CD4-positive, CD25-positive, alpha-beta regulatory T cell (primary cell): ENCODE results near the gene UCHL5. TPM values are rescaled to one million over a fixed set of nuclear protein-coding genes. Genes with fewer than 3 reads are reported as not detected.

Experiments used
- ATAC-seq, 2 donors: fragments of 150-1000 bp; cut with Tn5 transposase; one replicate each; pipeline ENCODE4 v1.10.0; 2021; ENCODE audit warnings: low read depth in 2 of 2, moderate number of reproducible peaks in 2 of 2, moderate library complexity in 1 of 2
- DNase-seq, 3 donors: peaks; one replicate each; pipeline versions ENCODE4 v3.0.0 to v3.0.0-alpha.2; 2012 to 2022; ENCODE audit warnings: mixed read lengths in 1 of 3
- H3K27ac ChIP-seq: one replicate; pipeline ENCODE4 v1.7.0; 2013; ENCODE audit warnings: mild to moderate bottlenecking, low read length; ENCODE audit not compliant: insufficient read depth, poor library complexity, severe bottlenecking
- H3K27me3 ChIP-seq: one replicate; pipeline ENCODE4 v1.7.0; 2013; ENCODE audit warnings: low read length; ENCODE audit not compliant: control insufficient read depth, insufficient read depth
- H3K36me3 ChIP-seq: one replicate; pipeline ENCODE4 v1.7.0; 2013; ENCODE audit warnings: mild to moderate bottlenecking, low read length, moderate library complexity; ENCODE audit not compliant: control insufficient read depth, insufficient read depth
- H3K4me1 ChIP-seq: 2 replicates; pipeline ENCODE4 v1.7.0; 2013; ENCODE audit warnings: mild to moderate bottlenecking, low read length; ENCODE audit not compliant: insufficient read depth, control insufficient read depth, poor library complexity, severe bottlenecking
- H3K4me3 ChIP-seq: one replicate; pipeline ENCODE4 v1.7.0; 2013; ENCODE audit warnings: low read depth, mild to moderate bottlenecking, low read length, moderate library complexity
- H3K9me3 ChIP-seq, 2 experiments: 1 replicate in 1 of 2; 2 replicates in 1 of 2; pipeline ENCODE4 v1.7.0; 2013; ENCODE audit warnings: low read length in 2 of 2, mild to moderate bottlenecking in 1 of 2, moderate library complexity in 1 of 2; ENCODE audit not compliant: control insufficient read depth in 2 of 2
- H3K27ac Mint-ChIP-seq, 3 donors: one replicate each; pipeline ENCODE4 v1.8.0; 2020 to 2022; ENCODE audit warnings: mild to moderate bottlenecking in 3 of 3, mixed read lengths in 3 of 3, moderate library complexity in 2 of 3
- H3K27me3 Mint-ChIP-seq: one replicate; pipeline ENCODE4 v1.8.0; 2022; ENCODE audit warnings: mild to moderate bottlenecking, mixed read lengths
- H3K36me3 Mint-ChIP-seq: one replicate; pipeline ENCODE4 v1.8.0; 2020; ENCODE audit warnings: mixed read lengths
- H3K4me1 Mint-ChIP-seq, 4 donors: one replicate each; pipeline ENCODE4 v1.8.0; 2020 to 2022; ENCODE audit warnings: mixed read lengths in 4 of 4, mild to moderate bottlenecking in 1 of 4
- H3K4me3 Mint-ChIP-seq, 4 donors: one replicate each; pipeline ENCODE4 v1.8.0; 2020 to 2022; ENCODE audit warnings: mild to moderate bottlenecking in 4 of 4, mixed read lengths in 4 of 4, moderate library complexity in 3 of 4
- H3K9me3 Mint-ChIP-seq, 7 donors: one replicate each; pipeline ENCODE4 v1.8.0; 2020 to 2022; ENCODE audit warnings: mixed read lengths in 7 of 7, mild to moderate bottlenecking in 3 of 7, moderate library complexity in 2 of 7
- polyA plus RNA-seq, 4 donors: library from polyadenylated mRNA; unstranded; fragments of 300-500 nt; fragmentation: Illumina TruSeq; gene quantifications; one replicate each; pipeline ENCODE4 v1.2.3, GENCODE V29; 2021
- total RNA-seq: library from RNA; stranded (reverse); gene quantifications from one replicate; pipeline ENCODE4 v1.2.3, GENCODE V29; 2022

Gene UCHL5
- total and polyA plus RNA-seq, 5 donors from 2014 or later, result 20.5 to 55.5 (median 53.3) TPM

DNA sequence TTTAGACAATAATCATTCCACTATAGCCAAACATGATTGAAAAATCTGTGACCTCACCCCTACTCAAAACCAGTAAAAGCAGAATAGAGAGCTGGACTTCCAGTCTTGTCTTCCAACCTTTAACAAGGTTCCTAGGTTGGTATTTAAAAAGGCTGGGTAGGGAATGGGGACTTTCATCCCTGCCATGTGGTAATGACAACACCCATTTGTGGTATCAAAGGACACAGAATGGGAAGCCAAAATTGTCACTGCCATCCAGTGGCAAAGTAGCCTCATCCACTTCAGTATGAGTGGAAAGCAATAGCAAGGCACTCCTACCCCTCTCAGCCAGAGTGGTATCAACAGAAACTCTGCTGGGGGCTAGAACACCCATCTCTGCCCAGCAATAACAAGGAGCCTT is 33.9 kb downstream of the UCHL5 start:
- Histone ChIP-seq H3K27ac (no peak overlapping the region), H3K27me3 (no peaks in the 10 kb centered on the region), H3K9me3 (no peaks in the 10 kb centered on the region), H3K4me3 (no peak overlapping the region), H3K36me3 (peaks cover 48% of the 10 kb centered on the region), H3K4me1 (no peaks in the 10 kb centered on the region)
- Mint-ChIP-seq H3K9me3 (no peaks in the 10 kb centered on the region), H3K36me3 (peaks cover 11% of the 10 kb centered on the region), H3K27ac (peak overlapping the region in 1 of 3 donors; percentile 52), H3K4me3 (no peak overlapping the region), H3K4me1 (peaks cover 0 to 10% (median 2%) of the 10 kb centered on the region in 4 donors), H3K27me3 (no peaks in the 10 kb centered on the region)
- DNase-seq (no peak), ATAC-seq (no peak)

DNA sequence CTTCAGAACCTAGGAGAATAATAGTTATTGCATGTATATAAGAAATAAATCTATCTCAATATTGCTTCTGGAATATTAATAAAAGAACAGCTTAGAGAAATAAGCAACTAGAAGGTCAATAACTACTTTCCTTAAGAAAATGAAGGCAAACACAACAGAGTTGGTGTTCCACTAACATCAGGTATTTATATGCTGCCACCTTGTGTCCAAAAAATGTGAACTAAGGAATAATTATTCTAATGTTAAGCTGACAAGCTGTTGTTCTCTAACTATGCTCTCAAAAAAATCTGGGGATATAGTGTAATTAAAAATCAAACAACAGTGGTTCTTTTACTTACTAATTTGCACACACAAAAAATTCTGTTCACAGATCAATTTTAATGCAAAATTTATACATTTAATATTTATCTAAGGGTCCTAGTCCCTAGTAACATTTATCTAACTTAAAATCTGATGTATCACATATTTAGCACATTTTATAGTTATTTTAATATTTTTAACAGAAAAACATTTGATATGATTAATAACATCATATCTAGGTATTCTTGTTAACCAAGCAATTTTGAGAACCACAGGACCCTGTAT is 39.6 kb downstream of the UCHL5 start:
- no peak overlapping the region for H3K4me3 ChIP-seq
- H3K27me3 Mint-ChIP-seq, result no peaks in the 10 kb centered on the region
- no peak overlapping the region for H3K4me3 Mint-ChIP-seq
- H3K27ac Mint-ChIP-seq, result no peak overlapping the region
- peaks cover 20% of the 10 kb centered on the region for H3K36me3 ChIP-seq
- no peaks in the 10 kb centered on the region for H3K9me3 Mint-ChIP-seq
- DNase-seq (peak in 2 of 3 donors; percentile 48 to 60), ATAC-seq (peak in 1 of 2 donors; percentile 47)
- H3K4me1 ChIP-seq, result no peaks in the 10 kb centered on the region
- H3K27ac ChIP-seq, result no peak overlapping the region
- H3K4me1 Mint-ChIP-seq, result no peaks in the 10 kb centered on the region
- peaks cover 7% of the 10 kb centered on the region for H3K36me3 Mint-ChIP-seq
- H3K27me3 ChIP-seq, result no peaks in the 10 kb centered on the region
- no peaks in the 10 kb centered on the region for H3K9me3 ChIP-seq

GRCh38 chr1:193016788-193017187 is 42.4 kb downstream of the UCHL5 start:
- H3K27ac ChIP-seq, result no peak overlapping the region
- Mint-ChIP-seq H3K4me3 (no peak overlapping the region), H3K9me3 (no peaks in the 10 kb centered on the region), H3K36me3 (peaks cover 4% of the 10 kb centered on the region), H3K27me3 (no peaks in the 10 kb centered on the region), H3K27ac (no peak overlapping the region), H3K4me1 (peaks cover 0 to 2% (median 0%) of the 10 kb centered on the region in 4 donors)
- no peak overlapping the region for H3K4me3 ChIP-seq
- DNase-seq (no peak), ATAC-seq (no peak)
- no peaks in the 10 kb centered on the region for H3K9me3 ChIP-seq
- H3K4me1 ChIP-seq, result no peaks in the 10 kb centered on the region
- no peaks in the 10 kb centered on the region for H3K27me3 ChIP-seq
- H3K36me3 ChIP-seq, result peaks cover 10% of the 10 kb centered on the region

DNA sequence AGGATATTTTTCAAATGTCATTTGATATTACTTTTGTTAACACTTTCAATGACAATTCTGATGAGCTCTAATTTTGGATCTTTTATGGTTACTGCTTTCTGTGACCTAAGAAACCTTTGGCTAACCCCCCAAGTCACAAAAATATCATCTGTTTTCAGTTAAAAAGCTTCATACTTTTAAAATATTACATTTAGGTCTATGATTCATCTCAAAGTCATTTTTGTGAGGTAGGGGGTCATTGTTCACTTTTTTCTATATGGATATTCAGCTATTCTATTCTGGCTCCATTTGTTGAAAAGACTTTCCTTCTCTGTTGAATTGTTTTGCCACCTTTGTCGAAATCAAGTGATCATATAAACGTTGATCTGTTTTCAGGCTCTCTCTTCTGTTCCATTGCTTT is 44.8 kb downstream of the UCHL5 start:
- no peaks in the 10 kb centered on the region for H3K27me3 ChIP-seq
- ATAC-seq (no peak), DNase-seq (no peak)
- H3K4me3 ChIP-seq, result no peak overlapping the region
- peaks cover 7% of the 10 kb centered on the region for H3K36me3 ChIP-seq
- H3K27ac ChIP-seq, result no peak overlapping the region
- no peak overlapping the region for H3K27ac Mint-ChIP-seq
- H3K36me3 Mint-ChIP-seq, result peaks cover 4% of the 10 kb centered on the region
- H3K4me3 Mint-ChIP-seq, result no peak overlapping the region
- H3K4me1 Mint-ChIP-seq, result peaks cover 0 to 8% (median 0%) of the 10 kb centered on the region in 4 donors
- H3K4me1 ChIP-seq, result no peaks in the 10 kb centered on the region
- H3K9me3 ChIP-seq, result no peaks in the 10 kb centered on the region
- no peaks in the 10 kb centered on the region for H3K9me3 Mint-ChIP-seq
- H3K27me3 Mint-ChIP-seq, result no peaks in the 10 kb centered on the region

DNA sequence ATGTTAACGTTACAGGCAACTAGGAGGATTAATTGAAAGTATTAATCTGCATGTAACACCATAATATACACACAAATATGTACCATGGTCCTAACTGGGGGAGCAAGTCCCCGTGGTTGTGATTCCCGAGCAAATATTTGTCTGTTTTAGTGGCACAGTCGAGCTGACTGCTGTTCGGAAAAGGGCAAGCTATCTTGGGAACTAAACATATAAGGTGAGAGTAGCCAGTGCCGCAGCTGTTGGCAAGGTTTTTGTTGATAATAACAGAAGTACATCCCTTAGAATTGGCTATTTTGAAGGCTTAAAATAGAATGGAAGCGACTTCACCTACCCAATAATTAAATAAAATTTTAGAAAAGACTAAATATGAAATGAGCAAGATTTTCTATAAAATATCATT is 45.5 kb downstream of the UCHL5 start:
- Histone ChIP-seq H3K9me3 (no peaks in the 10 kb centered on the region), H3K4me3 (no peak overlapping the region), H3K27me3 (no peaks in the 10 kb centered on the region), H3K36me3 (peaks cover 7% of the 10 kb centered on the region), H3K27ac (no peak overlapping the region), H3K4me1 (no peaks in the 10 kb centered on the region)
- DNase-seq, result no peak
- Mint-ChIP-seq H3K4me1 (peaks cover 0 to 8% (median 0%) of the 10 kb centered on the region in 4 donors), H3K27ac (no peak overlapping the region), H3K27me3 (no peaks in the 10 kb centered on the region), H3K4me3 (no peak overlapping the region), H3K36me3 (peaks cover 4% of the 10 kb centered on the region), H3K9me3 (no peaks in the 10 kb centered on the region)
- ATAC-seq, result no peak

- H3K36me3 Mint-ChIP-seq, result peaks cover 4% of the 10 kb centered on the region
- H3K4me1 Mint-ChIP-seq, result peaks cover 0 to 8% (median 0%) of the 10 kb centered on the region in 4 donors
- H3K9me3 ChIP-seq, result no peaks in the 10 kb centered on the region
- H3K9me3 Mint-ChIP-seq, result no peaks in the 10 kb centered on the region
- no peaks in the 10 kb centered on the region for H3K27me3 Mint-ChIP-seq
- H3K27me3 ChIP-seq, result no peaks in the 10 kb centered on the region
- no peak overlapping the region for H3K4me3 ChIP-seq
- DNase-seq (no peak), ATAC-seq (no peak)
- H3K4me1 ChIP-seq, result no peaks in the 10 kb centered on the region
- no peak overlapping the region for H3K27ac ChIP-seq
- H3K4me3 Mint-ChIP-seq, result no peak overlapping the region
- peaks cover 7% of the 10 kb centered on the region for H3K36me3 ChIP-seq
- H3K27ac Mint-ChIP-seq, result no peak overlapping the region
Observed at GRCh38 chr1:193013005-193013404, 46.2 kb downstream of the UCHL5 start.

- peaks cover 0 to 8% (median 3%) of the 10 kb centered on the region in 4 donors for H3K4me1 Mint-ChIP-seq
- ATAC-seq, result no peak
- DNase-seq, result no peak
- no peaks in the 10 kb centered on the region for H3K27me3 Mint-ChIP-seq
- Histone ChIP-seq H3K4me1 (no peaks in the 10 kb centered on the region), H3K4me3 (no peak overlapping the region), H3K27ac (no peak overlapping the region), H3K27me3 (no peaks in the 10 kb centered on the region), H3K9me3 (no peaks in the 10 kb centered on the region), H3K36me3 (peaks cover 7% of the 10 kb centered on the region)
- H3K27ac Mint-ChIP-seq, result no peak overlapping the region
- no peaks in the 10 kb centered on the region for H3K9me3 Mint-ChIP-seq
- no peak overlapping the region for H3K4me3 Mint-ChIP-seq
- peaks cover 6% of the 10 kb centered on the region for H3K36me3 Mint-ChIP-seq
Observed at GRCh38 chr1:193011406-193011805, 47.8 kb downstream of the UCHL5 start.

DNA sequence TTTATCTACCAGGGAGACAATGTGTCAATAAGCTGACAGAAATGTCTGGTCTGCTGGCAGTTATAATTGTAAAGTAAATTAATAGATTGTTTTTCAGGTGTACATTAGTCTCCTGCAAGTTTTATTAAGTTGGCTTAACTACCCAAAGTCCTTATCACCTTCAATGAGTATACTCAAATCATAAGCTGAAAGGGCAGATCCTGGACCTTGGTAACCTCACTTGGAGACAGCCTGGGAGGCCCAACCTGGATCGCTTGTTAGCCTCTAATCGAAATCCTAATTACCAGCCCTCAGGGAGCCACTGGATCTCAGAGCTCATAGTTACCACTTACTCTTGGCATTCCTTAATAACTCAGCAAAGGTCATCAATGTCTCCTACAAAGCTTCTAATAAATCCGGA is 49.7 kb downstream of the UCHL5 start:
- H3K4me1 Mint-ChIP-seq, result peaks cover 0 to 12% (median 5%) of the 10 kb centered on the region in 4 donors
- no peak overlapping the region for H3K27ac Mint-ChIP-seq
- Histone ChIP-seq H3K27ac (no peak overlapping the region), H3K36me3 (no peaks in the 10 kb centered on the region), H3K27me3 (no peaks in the 10 kb centered on the region), H3K4me3 (no peak overlapping the region), H3K9me3 (no peaks in the 10 kb centered on the region), H3K4me1 (no peaks in the 10 kb centered on the region)
- DNase-seq (no peak), ATAC-seq (no peak)
- H3K27me3 Mint-ChIP-seq, result no peaks in the 10 kb centered on the region
- H3K4me3 Mint-ChIP-seq, result no peak overlapping the region
- H3K36me3 Mint-ChIP-seq, result peaks cover 12% of the 10 kb centered on the region
- H3K9me3 Mint-ChIP-seq, result peaks cover 0 to 4% (median 0%) of the 10 kb centered on the region in 7 donors
